ENCODE measurements around the gene ASAH2. TPM values are rescaled to one million over a fixed set of nuclear protein-coding genes. Genes with fewer than 3 reads are reported as not detected.

ASAH2 gene
- total RNA-seq, 4 donors from 2014 or later = 0.17 to 1.1 (median 0.52) TPM

DNA sequence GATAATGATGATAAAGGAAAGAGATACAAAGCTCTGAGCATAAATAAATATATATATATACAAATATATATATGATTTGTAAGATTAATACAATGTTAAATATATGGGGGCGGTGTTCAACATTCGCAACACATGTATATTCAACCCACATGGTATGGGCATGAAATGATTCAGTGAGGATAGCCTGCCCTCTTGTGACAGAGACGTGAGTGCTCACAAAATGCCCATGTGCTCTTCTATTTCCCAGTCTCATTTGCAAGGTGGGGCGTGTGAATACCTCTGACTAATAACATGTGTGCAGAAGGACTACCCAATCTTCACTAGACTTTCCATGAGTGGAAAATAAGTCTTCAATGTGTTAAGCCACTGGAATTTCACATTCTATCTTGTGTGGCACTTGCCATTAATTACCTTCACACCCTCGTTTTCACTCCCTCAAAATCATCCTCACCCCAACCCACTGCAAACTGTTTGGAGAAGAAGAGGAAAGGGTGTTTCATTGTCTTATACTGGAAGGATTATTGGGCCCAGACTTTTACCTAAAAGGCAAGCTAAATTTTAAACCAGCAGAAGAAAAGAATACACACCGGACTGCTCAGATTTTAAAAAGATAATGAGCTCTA is 26.9 kb downstream of the ASAH2 start:
- Histone ChIP-seq H3K27me3 (no peaks in the 10 kb centered on the region), H3K36me3 (no peaks in the 10 kb centered on the region), H3K4me1 (no peaks in the 10 kb centered on the region), H3K4me3 (no peak overlapping the region), H3K27ac (replicated peaks in 1 of 4) (no peak overlapping the region), H3K9me3 (no peaks in the 10 kb centered on the region)
- intact Hi-C loops (cut with DNase I) = no loop called here
- no peak for DNase-seq (ENCODE audit: extremely low spot score)
- TF ChIP-seq, protein P1, sequence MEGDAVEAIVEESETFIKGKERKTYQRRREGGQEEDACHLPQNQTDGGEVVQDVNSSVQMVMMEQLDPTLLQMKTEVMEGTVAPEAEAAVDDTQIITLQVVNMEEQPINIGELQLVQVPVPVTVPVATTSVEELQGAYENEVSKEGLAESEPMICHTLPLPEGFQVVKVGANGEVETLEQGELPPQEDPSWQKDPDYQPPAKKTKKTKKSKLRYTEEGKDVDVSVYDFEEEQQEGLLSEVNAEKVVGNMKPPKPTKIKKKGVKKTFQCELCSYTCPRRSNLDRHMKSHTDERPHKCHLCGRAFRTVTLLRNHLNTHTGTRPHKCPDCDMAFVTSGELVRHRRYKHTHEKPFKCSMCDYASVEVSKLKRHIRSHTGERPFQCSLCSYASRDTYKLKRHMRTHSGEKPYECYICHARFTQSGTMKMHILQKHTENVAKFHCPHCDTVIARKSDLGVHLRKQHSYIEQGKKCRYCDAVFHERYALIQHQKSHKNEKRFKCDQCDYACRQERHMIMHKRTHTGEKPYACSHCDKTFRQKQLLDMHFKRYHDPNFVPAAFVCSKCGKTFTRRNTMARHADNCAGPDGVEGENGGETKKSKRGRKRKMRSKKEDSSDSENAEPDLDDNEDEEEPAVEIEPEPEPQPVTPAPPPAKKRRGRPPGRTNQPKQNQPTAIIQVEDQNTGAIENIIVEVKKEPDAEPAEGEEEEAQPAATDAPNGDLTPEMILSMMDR (IDR thresholded peaks at IDR 0.05) = peak in 2 of 3 experiments; percentile 20 to 35
- no peak for TF ChIP-seq POLR2A (IDR thresholded peaks at IDR 0.05; ENCODE audit: low read depth)
- no peak for TF ChIP-seq POLR2AphosphoS5 (IDR thresholded peaks at IDR 0.05)
- TF ChIP-seq EP300 (IDR thresholded peaks at IDR 0.05) = no peak
- 39% methylated on average over 6 of the region's 6 CpGs for WGBS

DNA sequence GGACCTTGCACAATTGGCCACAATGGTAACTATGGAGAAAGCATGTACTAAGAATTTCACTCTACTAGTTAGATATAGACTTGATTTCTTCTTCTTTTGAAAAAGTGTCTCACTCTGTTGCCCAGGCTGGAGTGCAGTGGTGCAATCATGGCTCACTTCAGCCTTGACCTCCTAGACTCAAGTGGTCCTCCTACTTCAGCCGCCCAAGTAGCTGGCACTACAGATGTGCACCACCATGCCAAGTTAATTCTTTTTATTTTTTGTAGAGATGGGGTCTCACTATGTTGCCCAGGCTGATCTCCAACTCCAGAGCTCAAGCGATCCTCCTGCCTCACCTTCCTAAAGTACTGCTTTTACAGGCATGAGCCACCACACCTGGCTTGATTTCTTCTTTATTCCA is 29.1 kb downstream of the ASAH2 start:
- 95% methylated on average over 2 of the region's 2 CpGs for WGBS
- Histone ChIP-seq H3K4me3 (no peak overlapping the region), H3K27ac (replicated peaks in 1 of 4) (no peak overlapping the region), H3K27me3 (no peaks in the 10 kb centered on the region), H3K4me1 (no peaks in the 10 kb centered on the region), H3K36me3 (no peaks in the 10 kb centered on the region), H3K9me3 (no peaks in the 10 kb centered on the region)
- intact Hi-C loops (cut with DNase I) = no loop called here
- no peak for DNase-seq (ENCODE audit: extremely low spot score)
- no peak for TF ChIP-seq POLR2AphosphoS5 (IDR thresholded peaks at IDR 0.05)
- TF ChIP-seq EP300 (IDR thresholded peaks at IDR 0.05) = no peak
- TF ChIP-seq, protein P1 (IDR thresholded peaks at IDR 0.05) = no peak
- TF ChIP-seq POLR2A (IDR thresholded peaks at IDR 0.05; ENCODE audit: low read depth) = no peak

DNA sequence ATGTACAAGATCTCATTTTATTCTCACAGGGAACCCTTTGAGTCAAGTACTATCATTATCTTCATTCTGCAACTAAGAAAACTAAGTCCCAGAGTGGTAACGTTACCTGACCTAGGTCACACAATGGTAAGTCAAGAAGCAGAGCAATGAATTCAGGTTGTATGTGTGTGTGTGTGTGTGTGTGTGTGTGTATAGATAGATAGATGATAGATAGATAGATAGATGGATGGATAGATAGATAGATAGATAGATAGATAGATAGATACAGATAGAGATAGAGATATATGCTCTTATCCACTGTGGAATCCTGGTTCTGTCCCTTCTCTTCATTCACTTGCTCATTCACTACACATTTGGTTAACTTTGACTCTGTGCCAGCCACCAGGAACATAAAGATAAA is 29.8 kb downstream of the ASAH2 start:
- Histone ChIP-seq H3K4me3 (no peak overlapping the region), H3K27me3 (no peaks in the 10 kb centered on the region), H3K9me3 (no peaks in the 10 kb centered on the region), H3K27ac (replicated peaks in 1 of 4) (no peak overlapping the region), H3K36me3 (no peaks in the 10 kb centered on the region), H3K4me1 (no peaks in the 10 kb centered on the region)
- intact Hi-C loops (cut with DNase I) = no loop called here
- 93% methylated on average over 1 of the region's 1 CpG for WGBS
- TF ChIP-seq POLR2A (IDR thresholded peaks at IDR 0.05; ENCODE audit: low read depth) (no peak), POLR2AphosphoS5 (IDR thresholded peaks at IDR 0.05) (no peak), EP300 (IDR thresholded peaks at IDR 0.05) (no peak)
- TF ChIP-seq, protein P1 (IDR thresholded peaks at IDR 0.05) = no peak
- no peak for DNase-seq (ENCODE audit: extremely low spot score)

DNA sequence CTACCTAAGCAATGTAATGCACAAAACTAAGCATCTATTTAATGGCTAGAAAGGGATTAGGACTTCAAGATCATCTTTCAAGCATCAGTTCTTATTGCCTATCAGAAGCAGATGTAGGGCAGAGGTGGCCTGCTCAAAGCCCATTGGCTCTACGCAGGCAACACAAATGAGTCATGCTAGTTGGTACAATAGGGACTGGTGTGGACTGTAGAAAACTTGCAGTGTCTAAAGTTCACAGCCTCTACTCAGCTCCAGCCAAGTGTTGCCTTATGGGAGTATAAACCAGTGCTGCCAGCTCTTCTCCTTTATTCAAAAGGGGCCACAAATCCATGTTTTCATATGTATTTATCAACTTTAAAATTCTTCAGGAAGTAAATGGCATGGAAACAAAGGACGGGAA is 31.7 kb downstream of the ASAH2 start:
- no peak overlapping the region for H3K4me3 ChIP-seq
- no peak for DNase-seq (ENCODE audit: extremely low spot score)
- H3K27me3 ChIP-seq = no peaks in the 10 kb centered on the region
- H3K27ac ChIP-seq (replicated peaks in 1 of 4) = no peak overlapping the region
- no peaks in the 10 kb centered on the region for H3K9me3 ChIP-seq
- intact Hi-C loops (cut with DNase I) = no loop called here
- TF ChIP-seq, protein P1 (IDR thresholded peaks at IDR 0.05) = no peak
- TF ChIP-seq POLR2AphosphoS5 (IDR thresholded peaks at IDR 0.05) (no peak), POLR2A (IDR thresholded peaks at IDR 0.05; ENCODE audit: low read depth) (no peak), EP300 (IDR thresholded peaks at IDR 0.05) (no peak)
- 89% methylated on average over 2 of the region's 2 CpGs for WGBS
- no peaks in the 10 kb centered on the region for H3K36me3 ChIP-seq
- no peaks in the 10 kb centered on the region for H3K4me1 ChIP-seq

DNA sequence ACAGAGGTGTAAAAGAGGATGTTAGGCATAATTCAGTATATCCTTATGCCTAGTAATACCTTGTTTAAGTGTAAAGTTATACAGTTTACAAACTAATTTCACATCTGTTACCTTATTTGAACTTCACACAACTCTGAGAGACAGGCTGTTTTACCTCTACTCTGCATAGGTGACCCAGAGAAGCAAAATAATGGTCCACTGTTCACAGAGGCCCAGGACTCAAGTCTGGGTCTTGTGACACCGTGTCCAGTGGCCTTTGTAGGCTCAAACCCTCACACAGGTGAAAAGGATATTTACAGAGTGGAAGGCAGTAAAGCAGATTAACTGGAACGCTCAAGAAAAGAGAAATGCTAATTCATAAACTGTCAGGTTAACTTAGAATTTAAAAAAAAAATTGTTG is 32.1 kb downstream of the ASAH2 start:
- Histone ChIP-seq H3K4me3 (no peak overlapping the region), H3K27me3 (no peaks in the 10 kb centered on the region)

More for the DNA sequence above, 32.1 kb downstream of the ASAH2 start:
- TF ChIP-seq POLR2AphosphoS5 (IDR thresholded peaks at IDR 0.05) (no peak), EP300 (IDR thresholded peaks at IDR 0.05) (no peak), POLR2A (IDR thresholded peaks at IDR 0.05; ENCODE audit: low read depth) (no peak)
- TF ChIP-seq, protein P1 (IDR thresholded peaks at IDR 0.05) = no peak
- Histone ChIP-seq H3K36me3 (no peaks in the 10 kb centered on the region), H3K4me1 (no peaks in the 10 kb centered on the region), H3K27ac (replicated peaks in 1 of 4) (no peak overlapping the region), H3K9me3 (no peaks in the 10 kb centered on the region)
- WGBS = 86% methylated on average over 2 of the region's 2 CpGs
- intact Hi-C loops (cut with DNase I) = no loop called here
- no peak for DNase-seq (ENCODE audit: extremely low spot score)

Data from esophagus muscularis mucosa (tissue), 4 donors.